NAMALWA (cell line): ENCODE data around the gene FAF1.
"Not testable (repeated sequence)": the region's sequence is repeated elsewhere in the genome, so short reads cannot be mapped to it uniquely, and the experiment has no call there.

Experiments used
- DNase-seq: peaks from one replicate; pipeline ENCODE4 v3.0.0-alpha.2; 2015; ENCODE audit warnings: low spot score

The FAF1 gene

DNA sequence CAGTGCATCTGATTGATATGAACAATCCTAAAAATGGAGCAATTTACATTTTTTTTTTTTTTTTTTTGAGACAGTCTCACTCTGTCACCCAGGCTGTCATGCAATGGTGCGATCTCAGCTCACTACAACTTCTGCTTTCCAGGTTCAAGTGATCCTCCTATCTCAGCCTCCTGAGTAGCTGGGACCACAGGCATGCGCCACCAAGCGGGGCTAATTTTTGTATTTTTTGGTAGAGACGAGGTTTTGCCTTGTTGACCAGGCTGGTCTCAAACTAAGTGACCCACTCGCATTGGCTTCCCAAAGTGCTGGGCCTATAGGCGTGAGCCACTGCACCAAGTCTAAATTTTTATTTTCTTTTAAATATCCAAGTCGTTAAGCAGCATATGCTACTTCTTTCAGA is 109.0 kb downstream of the FAF1 start:
- peak; percentile 5 for DNase-seq

DNA sequence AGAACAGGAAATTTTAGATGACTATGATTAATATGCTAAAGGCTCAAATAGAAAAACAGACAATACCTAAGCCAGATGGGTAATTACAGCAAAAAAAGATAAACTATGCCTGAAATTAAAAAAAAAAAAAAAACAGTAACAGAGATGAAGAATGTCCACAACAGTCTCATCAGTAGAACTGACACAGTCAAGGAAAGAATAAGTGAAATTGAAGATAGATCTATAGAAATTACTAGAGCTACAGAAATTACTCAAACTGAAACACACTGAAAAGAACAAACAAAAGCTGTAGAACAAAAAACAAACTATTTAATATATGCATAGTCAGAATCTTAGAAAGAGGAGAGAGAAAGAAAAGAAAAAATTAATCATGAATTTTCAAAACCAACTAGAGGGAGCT is 112.8 kb downstream of the FAF1 start:
- no peak for DNase-seq

DNA sequence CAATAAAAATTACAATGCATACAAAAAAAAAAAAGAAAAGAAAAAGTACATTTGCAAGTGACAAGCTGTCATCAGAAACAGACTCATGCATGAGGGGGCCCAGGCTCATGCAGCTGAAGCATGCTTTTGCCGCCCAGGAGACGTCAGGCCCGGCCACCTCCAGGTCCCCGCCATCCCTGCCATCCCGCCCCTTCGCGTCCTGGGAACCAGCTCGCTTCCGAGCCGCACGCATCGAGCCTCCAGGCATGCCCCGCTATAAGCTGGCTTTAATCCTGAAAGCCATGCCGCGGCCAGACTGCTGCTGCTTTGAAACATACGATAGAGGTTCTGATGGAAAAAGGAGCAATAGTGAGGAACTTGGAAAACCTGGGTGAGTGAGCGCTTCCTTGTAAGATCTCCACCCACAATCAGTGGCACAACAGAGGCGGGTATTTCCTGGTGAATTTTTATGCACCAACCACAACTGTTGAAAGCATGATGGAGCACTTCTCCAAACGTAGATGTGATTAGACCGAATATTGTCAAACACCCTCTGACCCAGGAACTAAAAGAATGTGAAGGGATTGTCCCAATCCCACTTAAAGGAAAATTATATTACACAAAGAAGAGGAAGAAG is 113.7 kb downstream of the FAF1 start:
- no peak for DNase-seq

DNA sequence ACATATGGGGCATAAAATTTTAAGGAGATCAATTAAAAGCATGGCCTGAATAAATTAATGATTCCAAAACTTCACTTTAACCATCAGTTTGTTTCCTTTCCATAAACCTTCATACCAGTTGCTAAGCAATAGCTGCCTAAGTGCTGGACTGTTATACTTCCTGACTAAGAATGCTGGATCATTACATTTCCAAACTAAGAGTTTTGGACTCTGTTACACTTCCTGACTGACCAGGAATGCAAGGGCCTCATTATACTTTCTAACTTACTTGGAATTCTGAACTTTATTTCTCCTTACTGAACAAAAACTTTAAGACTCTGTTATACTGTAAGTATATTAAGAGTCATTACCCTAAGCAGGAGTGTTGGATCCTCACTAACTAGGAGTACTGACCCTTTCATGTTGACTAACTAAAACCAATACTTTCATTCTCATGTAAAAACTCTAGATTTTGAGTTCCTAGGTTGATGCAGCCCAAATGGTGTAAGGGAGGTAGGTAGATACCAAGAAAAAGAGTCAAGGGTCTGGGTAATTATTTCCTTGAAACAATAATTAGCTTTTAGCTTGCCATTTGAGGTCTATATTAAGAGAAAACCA is 118.2 kb downstream of the FAF1 start:
- no peak for DNase-seq

DNA sequence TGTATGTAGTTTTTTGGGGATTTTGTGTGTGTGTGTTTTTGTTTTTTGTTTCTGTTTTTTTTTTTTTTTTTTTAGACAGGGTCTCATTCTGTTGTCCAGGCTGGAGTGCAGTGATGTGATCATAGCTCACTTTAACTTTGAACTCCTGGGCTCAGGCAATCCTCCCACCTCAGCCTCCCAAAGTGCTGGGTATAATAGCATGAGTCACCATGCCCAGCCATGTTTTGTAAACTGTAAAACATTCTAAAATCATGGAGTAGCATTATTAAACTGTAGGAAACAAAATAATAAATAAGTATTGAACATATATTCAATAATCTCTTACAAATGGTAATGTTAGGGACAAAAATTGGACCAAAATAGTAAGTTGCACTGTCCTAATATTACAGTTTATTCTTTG is 124.0 kb downstream of the FAF1 start:
- no peak for DNase-seq

GRCh38 chr1:50833216-50833615 is 126.9 kb downstream of the FAF1 start:
- DNase-seq: no peak

GRCh38 chr1:50832167-50832566 is 127.9 kb downstream of the FAF1 start:
- no peak for DNase-seq

- DNase-seq: no peak
Measured at GRCh38 chr1:50831300-50832061, 128.6 kb downstream of the FAF1 start.

DNA sequence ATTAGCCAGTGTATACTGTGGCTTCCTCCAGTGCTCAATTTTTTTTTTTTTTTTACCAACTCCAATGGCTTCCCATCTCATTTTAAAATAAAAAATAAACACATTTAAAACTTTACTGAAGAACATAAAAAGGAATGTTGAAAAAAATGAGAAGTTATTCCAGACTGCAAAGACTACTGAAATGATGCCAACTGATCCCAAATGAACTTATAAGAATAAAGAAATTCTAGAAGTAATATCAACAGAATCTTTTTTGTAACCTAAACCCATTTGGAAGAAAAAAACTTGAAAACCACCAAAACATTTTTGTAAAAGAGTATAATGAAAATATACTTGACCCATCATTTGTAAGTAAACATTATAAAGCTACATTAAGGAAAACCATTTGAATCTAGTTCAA is 129.4 kb downstream of the FAF1 start:
- DNase-seq: no peak

DNA sequence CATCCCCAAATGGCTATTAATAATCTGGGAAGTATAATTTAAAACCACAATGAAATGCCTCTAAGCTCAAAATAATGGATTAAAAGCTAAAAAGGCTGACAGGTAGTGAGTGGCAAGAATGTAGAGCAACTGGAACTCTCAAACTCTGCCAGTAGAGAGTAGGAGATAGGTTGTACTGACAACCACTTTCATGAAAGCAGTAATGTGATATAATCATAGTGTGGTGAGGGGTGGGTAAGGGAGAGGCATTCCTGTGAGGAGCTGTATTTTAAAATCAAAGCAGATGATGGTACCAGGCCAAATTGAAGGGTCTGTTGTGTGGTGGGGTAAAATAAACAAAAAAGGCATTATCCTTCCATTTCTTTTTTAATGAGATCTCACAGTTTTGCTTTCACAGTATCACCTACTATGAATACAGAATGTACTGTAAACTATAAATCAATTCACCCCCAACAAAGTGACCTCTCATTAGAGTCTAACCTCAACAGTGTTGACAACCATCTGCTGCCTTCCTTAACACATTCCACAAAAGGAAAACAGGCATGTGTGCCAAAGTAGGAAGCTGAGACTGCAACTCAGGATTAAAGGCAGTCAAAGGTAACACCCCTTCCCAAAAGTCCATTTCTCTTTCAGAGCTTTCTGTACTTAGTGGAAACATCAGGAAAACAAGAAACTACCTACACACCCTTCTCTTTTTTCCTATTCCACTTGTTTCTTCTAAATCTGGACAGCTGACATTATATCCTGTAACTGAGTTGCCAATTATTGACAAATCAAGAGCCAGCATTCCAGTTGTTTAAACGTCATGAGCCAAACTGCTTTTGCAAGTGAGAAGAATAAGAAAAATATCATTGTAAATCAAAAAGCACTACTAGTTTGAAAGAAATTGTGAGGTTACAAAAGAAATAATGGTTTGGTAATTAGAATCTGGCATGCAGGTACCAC is 130.8 kb downstream of the FAF1 start:
- no peak for DNase-seq

GRCh38 chr1:50827546-50827945 is 132.5 kb downstream of the FAF1 start:
- DNase-seq: no peak

- DNase-seq: not testable (repeated sequence)
Measured at GRCh38 chr1:50826792-50827191, 133.3 kb downstream of the FAF1 start.

DNA sequence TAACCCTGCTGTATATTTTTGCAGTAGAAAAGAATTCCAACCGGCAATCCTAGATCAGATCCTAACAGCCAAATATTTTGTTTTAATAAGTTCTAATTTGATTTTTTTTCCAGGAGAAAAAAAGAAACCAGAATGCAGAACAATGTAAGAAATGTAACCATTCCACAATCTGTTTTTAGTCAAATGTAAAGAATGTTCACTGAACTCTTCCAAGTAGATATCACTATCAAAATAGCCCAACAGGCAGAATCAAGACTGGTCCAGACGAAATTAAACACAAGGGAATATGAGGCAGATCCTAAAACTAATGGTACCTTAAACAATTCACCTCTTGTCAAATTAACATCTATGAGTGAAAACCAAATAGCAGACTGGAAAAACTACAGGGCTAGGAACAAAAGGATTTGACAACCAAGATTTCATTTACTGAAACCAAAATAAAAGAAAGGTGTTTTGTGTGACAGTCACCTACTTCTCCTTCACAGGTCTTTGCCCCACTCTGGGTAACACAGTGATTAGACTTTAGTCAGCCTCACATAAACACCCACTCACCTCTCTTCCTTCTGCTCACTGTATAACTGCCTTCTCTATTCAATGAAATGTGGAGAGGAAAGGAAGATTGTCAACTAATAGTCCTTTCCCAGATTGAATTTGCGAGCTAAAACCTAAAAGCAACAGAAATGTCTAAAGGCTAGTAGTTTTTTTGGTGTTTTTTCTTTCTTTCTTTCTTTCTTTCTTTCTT is 137.9 kb downstream of the FAF1 start:
- no peak for DNase-seq

GRCh38 chr1:50820545-50820944 is 139.5 kb downstream of the FAF1 start:
- DNase-seq: no peak

GRCh38 chr1:50812346-50812745 is 147.7 kb downstream of the FAF1 start:
- no peak for DNase-seq

DNA sequence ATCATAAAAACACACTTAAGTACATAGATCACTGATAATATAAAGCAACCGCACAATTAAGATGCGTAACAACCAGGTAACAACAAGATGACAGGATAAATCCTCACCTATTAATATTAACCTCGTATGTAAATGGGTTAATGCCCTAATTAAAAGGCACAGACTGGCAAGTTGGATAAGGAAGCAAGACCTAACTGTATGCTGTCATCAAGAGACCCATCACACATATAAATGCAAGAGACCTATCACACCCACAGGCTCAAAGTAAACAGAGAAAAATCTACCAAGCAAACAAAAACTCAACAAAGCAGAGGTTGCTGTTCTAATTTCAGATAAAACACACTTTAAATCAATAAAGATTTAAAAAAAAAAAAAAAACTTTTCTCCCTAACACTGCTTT is 151.8 kb downstream of the FAF1 start:
- DNase-seq: no peak

DNA sequence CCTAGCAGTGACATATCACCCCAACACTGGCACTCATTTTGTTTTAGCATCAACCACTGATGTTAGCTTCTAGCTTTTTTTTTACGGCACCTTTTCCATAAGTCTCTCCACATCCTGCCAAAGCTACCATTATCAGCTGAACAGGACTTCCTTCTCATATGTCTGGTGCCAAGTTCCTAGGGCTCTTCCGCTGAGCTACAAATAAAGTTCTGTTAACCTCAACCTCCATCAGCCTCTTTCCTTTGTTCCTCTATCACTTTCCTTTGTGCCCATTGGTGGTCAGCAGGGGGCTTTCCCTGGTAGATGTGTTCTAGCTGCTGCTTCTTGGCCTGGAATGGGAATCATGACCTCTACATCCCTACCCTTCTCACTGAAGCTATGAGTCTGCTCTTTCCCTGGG is 163.8 kb downstream of the FAF1 start:
- no peak for DNase-seq

- DNase-seq: no peak
Measured at GRCh38 chr1:50793521-50793920, 166.5 kb downstream of the FAF1 start.

DNA sequence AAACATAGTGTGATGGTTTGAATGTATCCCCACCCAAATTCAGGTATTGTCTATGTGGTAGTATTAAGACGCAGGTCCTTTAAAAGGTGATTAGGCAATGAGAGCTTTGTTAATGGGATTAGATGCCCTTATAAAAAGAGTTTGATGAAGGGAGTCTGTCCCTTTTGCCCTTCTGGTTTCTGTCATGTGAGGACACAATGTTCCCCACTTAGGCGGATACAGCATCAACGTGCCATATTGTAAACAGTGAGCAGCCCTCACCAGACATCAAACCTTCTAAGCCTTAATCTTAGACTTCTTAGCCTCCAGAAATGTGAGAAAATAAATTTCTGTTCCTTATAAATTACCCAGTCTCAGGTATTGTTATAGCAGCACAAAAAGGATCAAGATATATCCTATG is 172.8 kb downstream of the FAF1 start:
- no peak for DNase-seq

- no peak for DNase-seq
Measured at GRCh38 chr1:50783286-50783685, 176.8 kb downstream of the FAF1 start.

DNA sequence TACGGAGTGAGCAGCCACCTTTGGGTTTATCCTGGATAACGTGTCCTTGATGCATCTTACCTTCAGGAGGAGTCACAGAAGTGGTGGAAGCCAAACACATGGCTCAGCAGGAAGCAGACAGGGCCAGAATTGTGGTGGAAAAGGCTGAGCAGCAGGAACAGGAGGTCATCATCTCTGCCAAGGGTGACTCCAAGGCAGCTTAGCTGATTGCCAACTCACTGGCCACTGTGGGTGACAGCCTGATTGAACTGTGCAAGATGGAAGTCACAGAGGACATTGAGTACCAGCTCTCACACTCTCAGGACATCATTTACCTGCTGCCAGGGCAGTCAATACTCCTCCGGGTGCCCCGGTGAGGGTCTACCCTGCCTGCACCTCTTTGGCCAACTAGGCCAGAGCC is 179.3 kb downstream of the FAF1 start:
- no peak for DNase-seq

DNA sequence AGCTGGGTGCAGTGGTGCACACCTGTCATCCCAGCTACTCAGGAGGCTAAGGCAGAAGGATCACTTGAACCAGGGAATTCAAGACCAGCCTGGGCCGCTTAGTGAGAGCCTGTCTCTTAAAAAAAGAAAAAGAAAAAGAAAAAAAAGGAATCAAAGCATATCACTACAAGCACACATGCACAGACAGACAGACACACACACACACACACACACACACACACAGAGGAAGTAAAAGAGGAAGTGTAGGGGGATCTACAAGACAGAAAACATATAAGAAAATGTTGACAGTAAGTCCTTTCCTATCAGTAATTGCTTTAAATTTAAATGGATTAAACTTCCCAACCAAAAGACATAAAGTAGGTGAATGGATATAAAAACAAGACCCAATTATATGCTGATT is 180.3 kb downstream of the FAF1 start:
- DNase-seq: peak; percentile 19
